ENCODE data around the gene ISL1.

The ISL1 gene

GRCh38 chr5:51376509-51376908, 6.7 kb upstream of the ISL1 start:
- no peak overlapping the region for H3K18ac ChIP-seq (ENCODE audit: low read length)
- no peaks in the 10 kb centered on the region for H3K79me1 ChIP-seq (ENCODE audit: low read depth, low read length)
- H3K14ac ChIP-seq (ENCODE audit: low read length) = no peak overlapping the region
- H3K4me2 ChIP-seq (ENCODE audit: insufficient read depth, low read length, poor library complexity, severe bottlenecking) = no peak overlapping the region
- no peak overlapping the region for H2AFZ ChIP-seq (ENCODE audit: low read length)
- H2BK5ac ChIP-seq (ENCODE audit: low read length) = no peak overlapping the region
- no peak overlapping the region for H3K9ac ChIP-seq (ENCODE audit: low read depth, low read length, poor library complexity)
- H3K4ac ChIP-seq (ENCODE audit: low read length) = no peak overlapping the region
- H2AK5ac ChIP-seq (ENCODE audit: low read depth, low read length) = no peak overlapping the region
- no CpG with 5 or more reads among the region's 3 CpGs for WGBS, 2 donors (ENCODE audit: extremely low coverage in 2 of 2, insufficient read length in 2 of 2, insufficient replicate concordance in 1 of 2)
- no peak overlapping the region for H4K8ac ChIP-seq (ENCODE audit: low read depth, low read length)
- peaks cover 19 to 74% (median 45%) of the 10 kb centered on the region in 3 experiments for H3K27me3 ChIP-seq (ENCODE audit: control insufficient read depth in 3 of 3, insufficient read depth in 3 of 3, low read depth in 1 of 3, low read length in 3 of 3)
- no peak overlapping the region for H3K23ac ChIP-seq (ENCODE audit: low read depth, low read length, poor library complexity)
- peak; percentile 39 for DNase-seq (ENCODE audit: low spot score)
- H3K27ac ChIP-seq (replicated peaks; ENCODE audit: low read length) = no peak overlapping the region
- H3K36me3 ChIP-seq (replicated peaks in 1 of 2; ENCODE audit: control insufficient read depth in 2 of 2, insufficient read depth in 2 of 2, low read length in 2 of 2) = no peaks in the 10 kb centered on the region
- peaks cover 0 to 15% of the 10 kb centered on the region in 2 donors for H3K4me1 ChIP-seq (ENCODE audit: control insufficient read depth in 2 of 2, insufficient read depth in 1 of 2, low read depth in 1 of 2, low read length in 2 of 2)
- no peak overlapping the region for H2BK12ac ChIP-seq (ENCODE audit: low read length)
- peaks cover 0 to 3% of the 10 kb centered on the region in 2 donors for H3K9me3 ChIP-seq (replicated peaks in 1 of 2; ENCODE audit: control insufficient read depth in 2 of 2, insufficient read depth in 1 of 2, low read depth in 1 of 2, low read length in 2 of 2)
- no peak overlapping the region for H2BK120ac ChIP-seq (ENCODE audit: low read depth, low read length)
- H2BK15ac ChIP-seq (ENCODE audit: low read length) = no peak overlapping the region
- H3K4me3 ChIP-seq (ENCODE audit: low read length in 2 of 2) = no peak overlapping the region
- no peak overlapping the region for H4K91ac ChIP-seq (ENCODE audit: low read depth, low read length, poor library complexity)

DNA sequence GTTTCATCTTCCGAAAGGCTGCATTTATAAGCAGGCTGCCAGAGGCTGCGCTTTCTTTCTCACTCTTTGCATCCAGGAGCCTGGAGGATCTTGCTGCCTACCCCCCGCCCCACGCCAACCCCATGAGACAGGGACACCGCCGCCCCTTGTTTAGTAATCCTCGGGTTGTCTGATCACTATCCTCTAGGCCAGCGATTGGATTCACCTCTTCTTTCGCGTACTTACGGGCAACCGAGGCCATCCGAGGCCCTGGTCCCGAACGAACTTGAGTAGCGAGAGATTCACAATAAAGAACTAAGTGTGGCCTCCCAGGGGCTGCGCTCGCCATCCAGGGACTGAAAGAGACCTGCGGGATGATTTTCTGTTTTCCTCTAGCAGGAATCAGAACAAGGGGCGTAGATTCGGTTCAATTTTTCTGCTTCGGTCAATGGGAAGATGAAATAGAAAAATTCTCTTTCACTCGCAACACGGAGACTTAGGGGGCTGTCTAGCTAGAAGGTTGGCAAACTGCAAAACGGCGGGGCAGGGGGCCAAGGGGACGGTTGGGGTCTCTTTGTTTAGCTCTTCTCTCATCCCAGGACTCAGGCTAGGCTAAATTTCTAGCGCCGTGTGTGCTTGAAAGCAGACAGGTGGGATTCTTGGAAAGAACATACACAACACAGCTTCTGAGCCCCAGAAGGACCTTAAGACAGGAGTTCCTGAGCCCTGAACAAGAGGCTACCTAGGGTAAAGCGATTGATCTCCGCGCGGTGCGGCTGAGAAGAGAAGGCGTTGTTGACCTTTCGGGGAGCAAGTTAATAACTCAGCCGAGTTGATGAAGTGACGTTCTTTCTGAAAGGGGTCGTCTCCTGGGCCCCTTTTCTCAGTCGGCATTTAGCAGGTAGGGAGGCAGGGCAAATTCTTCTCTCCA, 5.8 kb upstream of the ISL1 start:
- Histone ChIP-seq H3K9me3 (replicated peaks in 1 of 2; ENCODE audit: control insufficient read depth in 2 of 2, insufficient read depth in 1 of 2, low read depth in 1 of 2, low read length in 2 of 2) (peaks cover 0 to 3% of the 10 kb centered on the region in 2 donors), H3K27ac (replicated peaks; ENCODE audit: low read length) (no peak overlapping the region), H3K4me1 (ENCODE audit: control insufficient read depth in 2 of 2, insufficient read depth in 1 of 2, low read depth in 1 of 2, low read length in 2 of 2) (peaks cover 0 to 15% of the 10 kb centered on the region in 2 donors), H3K79me1 (ENCODE audit: low read depth, low read length) (no peaks in the 10 kb centered on the region), H3K23ac (ENCODE audit: low read depth, low read length, poor library complexity) (no peak overlapping the region), H3K9ac (ENCODE audit: low read depth, low read length, poor library complexity) (peak overlapping the region; percentile 22), H2BK15ac (ENCODE audit: low read length) (no peak overlapping the region), H3K4me3 (ENCODE audit: low read length in 2 of 2) (no peak overlapping the region), H3K18ac (ENCODE audit: low read length) (peak overlapping the region; percentile 54), H4K91ac (ENCODE audit: low read depth, low read length, poor library complexity) (no peak overlapping the region), H2AK5ac (ENCODE audit: low read depth, low read length) (no peak overlapping the region), H3K27me3 (ENCODE audit: control insufficient read depth in 3 of 3, insufficient read depth in 3 of 3, low read depth in 1 of 3, low read length in 3 of 3) (peaks cover 23 to 83% (median 54%) of the 10 kb centered on the region in 3 experiments), H2BK120ac (ENCODE audit: low read depth, low read length) (no peak overlapping the region), H3K4ac (ENCODE audit: low read length) (no peak overlapping the region), H2AFZ (ENCODE audit: low read length) (no peak overlapping the region), H2BK5ac (ENCODE audit: low read length) (no peak overlapping the region), H4K8ac (ENCODE audit: low read depth, low read length) (no peak overlapping the region), H3K4me2 (ENCODE audit: insufficient read depth, low read length, poor library complexity, severe bottlenecking) (peak overlapping the region; percentile 50), H3K36me3 (replicated peaks in 1 of 2; ENCODE audit: control insufficient read depth in 2 of 2, insufficient read depth in 2 of 2, low read length in 2 of 2) (no peaks in the 10 kb centered on the region), H3K14ac (ENCODE audit: low read length) (no peak overlapping the region), H2BK12ac (ENCODE audit: low read length) (no peak overlapping the region)
- peak; percentile 33 for DNase-seq (ENCODE audit: low spot score)
- no CpG with 5 or more reads among the region's 40 CpGs for WGBS, 2 donors (ENCODE audit: extremely low coverage in 2 of 2, insufficient read length in 2 of 2, insufficient replicate concordance in 1 of 2)

DNA sequence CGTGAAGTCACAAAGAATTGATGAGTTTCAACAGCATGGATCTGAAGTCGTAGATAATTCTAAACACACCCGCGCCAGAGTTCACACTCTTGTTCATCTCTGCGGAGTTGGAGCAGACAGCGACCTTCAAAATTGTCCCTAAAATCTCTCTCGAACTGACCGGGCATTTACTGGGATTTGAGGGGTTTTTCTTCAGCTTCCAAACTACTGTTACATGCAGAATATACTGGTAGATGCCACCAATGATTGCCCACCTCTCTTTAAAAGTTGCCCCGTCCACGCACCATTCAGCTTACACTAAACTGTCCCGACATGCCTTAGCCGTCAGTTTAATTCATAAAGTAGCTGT, 5.2 kb upstream of the ISL1 start:
- H2BK120ac ChIP-seq (ENCODE audit: low read depth, low read length) = no peak overlapping the region
- no peak overlapping the region for H3K9ac ChIP-seq (ENCODE audit: low read depth, low read length, poor library complexity)
- H3K23ac ChIP-seq (ENCODE audit: low read depth, low read length, poor library complexity) = no peak overlapping the region
- H2BK15ac ChIP-seq (ENCODE audit: low read length) = no peak overlapping the region
- H2BK12ac ChIP-seq (ENCODE audit: low read length) = no peak overlapping the region
- peaks cover 23 to 89% (median 60%) of the 10 kb centered on the region in 3 experiments for H3K27me3 ChIP-seq (ENCODE audit: control insufficient read depth in 3 of 3, insufficient read depth in 3 of 3, low read depth in 1 of 3, low read length in 3 of 3)
- peaks cover 0 to 3% of the 10 kb centered on the region in 2 donors for H3K9me3 ChIP-seq (replicated peaks in 1 of 2; ENCODE audit: control insufficient read depth in 2 of 2, insufficient read depth in 1 of 2, low read depth in 1 of 2, low read length in 2 of 2)
- no peak overlapping the region for H3K4ac ChIP-seq (ENCODE audit: low read length)
- H3K18ac ChIP-seq (ENCODE audit: low read length) = no peak overlapping the region
- H4K91ac ChIP-seq (ENCODE audit: low read depth, low read length, poor library complexity) = no peak overlapping the region
- no peaks in the 10 kb centered on the region for H3K79me1 ChIP-seq (ENCODE audit: low read depth, low read length)
- H2AK5ac ChIP-seq (ENCODE audit: low read depth, low read length) = no peak overlapping the region
- H4K8ac ChIP-seq (ENCODE audit: low read depth, low read length) = no peak overlapping the region
- H3K4me1 ChIP-seq (ENCODE audit: control insufficient read depth in 2 of 2, insufficient read depth in 1 of 2, low read depth in 1 of 2, low read length in 2 of 2) = peaks cover 0 to 15% of the 10 kb centered on the region in 2 donors
- H3K27ac ChIP-seq (replicated peaks; ENCODE audit: low read length) = no peak overlapping the region
- H3K14ac ChIP-seq (ENCODE audit: low read length) = no peak overlapping the region
- H2AFZ ChIP-seq (ENCODE audit: low read length) = no peak overlapping the region
- no peak overlapping the region for H3K4me2 ChIP-seq (ENCODE audit: insufficient read depth, low read length, poor library complexity, severe bottlenecking)
- no peak overlapping the region for H2BK5ac ChIP-seq (ENCODE audit: low read length)
- no peak overlapping the region for H3K4me3 ChIP-seq (ENCODE audit: low read length in 2 of 2)
- no CpG with 5 or more reads among the region's 12 CpGs for WGBS, 2 donors (ENCODE audit: extremely low coverage in 2 of 2, insufficient read length in 2 of 2, insufficient replicate concordance in 1 of 2)
- DNase-seq (ENCODE audit: low spot score) = no peak
- H3K36me3 ChIP-seq (replicated peaks in 1 of 2; ENCODE audit: control insufficient read depth in 2 of 2, insufficient read depth in 2 of 2, low read length in 2 of 2) = no peaks in the 10 kb centered on the region

DNA sequence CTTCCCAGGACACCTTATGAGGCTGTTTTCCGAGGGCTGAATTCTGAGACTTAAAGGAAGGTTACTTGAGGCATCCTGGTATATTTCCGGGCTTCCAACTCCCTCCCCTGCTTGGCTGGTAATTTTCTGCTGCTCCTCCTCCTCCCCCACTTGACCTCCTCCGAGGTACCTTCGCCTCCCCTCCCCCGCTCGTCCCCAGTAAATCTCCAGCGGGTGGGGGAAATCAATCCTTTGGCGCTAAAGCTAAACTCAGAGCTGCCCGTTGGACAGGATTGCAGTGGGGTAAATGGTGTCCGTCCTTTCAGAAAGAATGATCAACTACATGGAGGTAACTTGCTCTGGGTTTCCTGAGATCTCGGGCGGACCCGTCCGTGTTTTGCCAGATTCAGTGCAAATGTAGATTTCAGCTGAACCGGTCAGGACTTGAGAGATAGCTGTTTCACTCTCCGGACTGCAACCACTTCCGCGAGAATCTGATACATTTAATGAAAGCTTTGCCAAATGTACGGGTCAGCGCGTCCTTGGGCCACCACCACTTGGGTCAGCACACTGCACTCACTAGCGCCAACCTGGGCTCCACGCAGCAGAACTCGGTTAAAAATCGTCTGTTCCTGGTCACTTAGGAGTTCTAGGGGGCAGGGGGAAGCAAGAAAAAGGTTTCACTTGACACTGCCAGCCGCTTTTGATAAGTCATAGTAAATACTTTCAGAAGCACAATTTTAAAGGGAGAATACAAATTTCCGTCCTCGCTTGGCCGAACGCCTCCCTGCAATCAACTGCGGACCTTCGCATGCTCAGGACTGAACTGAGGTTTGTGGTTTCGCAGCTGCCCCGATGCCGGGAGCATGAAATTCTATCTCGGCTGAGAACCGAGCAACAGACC, 4.6 kb upstream of the ISL1 start:
- peaks cover 23 to 94% (median 64%) of the 10 kb centered on the region in 3 experiments for H3K27me3 ChIP-seq (ENCODE audit: control insufficient read depth in 3 of 3, insufficient read depth in 3 of 3, low read depth in 1 of 3, low read length in 3 of 3)
- H3K4me3 ChIP-seq (ENCODE audit: low read length in 2 of 2) = peak overlapping the region in 1 of 2 donors; percentile 15
- no peak overlapping the region for H3K4ac ChIP-seq (ENCODE audit: low read length)
- no peak overlapping the region for H2AK5ac ChIP-seq (ENCODE audit: low read depth, low read length)
- no CpG with 5 or more reads among the region's 37 CpGs for WGBS, 2 donors (ENCODE audit: extremely low coverage in 2 of 2, insufficient read length in 2 of 2, insufficient replicate concordance in 1 of 2)
- peak overlapping the region; percentile 48 for H3K4me2 ChIP-seq (ENCODE audit: insufficient read depth, low read length, poor library complexity, severe bottlenecking)
- H3K4me1 ChIP-seq (ENCODE audit: control insufficient read depth in 2 of 2, insufficient read depth in 1 of 2, low read depth in 1 of 2, low read length in 2 of 2) = peaks cover 3 to 19% of the 10 kb centered on the region in 2 donors
- H3K27ac ChIP-seq (replicated peaks; ENCODE audit: low read length) = no peak overlapping the region
- peaks cover 0 to 2% of the 10 kb centered on the region in 2 donors for H3K9me3 ChIP-seq (replicated peaks in 1 of 2; ENCODE audit: control insufficient read depth in 2 of 2, insufficient read depth in 1 of 2, low read depth in 1 of 2, low read length in 2 of 2)
- no peak overlapping the region for H4K91ac ChIP-seq (ENCODE audit: low read depth, low read length, poor library complexity)
- no peak overlapping the region for H2BK15ac ChIP-seq (ENCODE audit: low read length)
- H3K36me3 ChIP-seq (replicated peaks in 1 of 2; ENCODE audit: control insufficient read depth in 2 of 2, insufficient read depth in 2 of 2, low read length in 2 of 2) = no peaks in the 10 kb centered on the region
- no peak overlapping the region for H2BK120ac ChIP-seq (ENCODE audit: low read depth, low read length)
- H3K9ac ChIP-seq (ENCODE audit: low read depth, low read length, poor library complexity) = no peak overlapping the region
- H3K18ac ChIP-seq (ENCODE audit: low read length) = no peak overlapping the region
- no peak overlapping the region for H3K14ac ChIP-seq (ENCODE audit: low read length)
- H4K8ac ChIP-seq (ENCODE audit: low read depth, low read length) = no peak overlapping the region
- H2BK5ac ChIP-seq (ENCODE audit: low read length) = no peak overlapping the region
- no peak overlapping the region for H3K23ac ChIP-seq (ENCODE audit: low read depth, low read length, poor library complexity)
- H2BK12ac ChIP-seq (ENCODE audit: low read length) = no peak overlapping the region
- no peaks in the 10 kb centered on the region for H3K79me1 ChIP-seq (ENCODE audit: low read depth, low read length)
- H2AFZ ChIP-seq (ENCODE audit: low read length) = no peak overlapping the region
- DNase-seq (ENCODE audit: low spot score) = peak; percentile 45
